ENCODE data around the gene NOX5.

DNA sequence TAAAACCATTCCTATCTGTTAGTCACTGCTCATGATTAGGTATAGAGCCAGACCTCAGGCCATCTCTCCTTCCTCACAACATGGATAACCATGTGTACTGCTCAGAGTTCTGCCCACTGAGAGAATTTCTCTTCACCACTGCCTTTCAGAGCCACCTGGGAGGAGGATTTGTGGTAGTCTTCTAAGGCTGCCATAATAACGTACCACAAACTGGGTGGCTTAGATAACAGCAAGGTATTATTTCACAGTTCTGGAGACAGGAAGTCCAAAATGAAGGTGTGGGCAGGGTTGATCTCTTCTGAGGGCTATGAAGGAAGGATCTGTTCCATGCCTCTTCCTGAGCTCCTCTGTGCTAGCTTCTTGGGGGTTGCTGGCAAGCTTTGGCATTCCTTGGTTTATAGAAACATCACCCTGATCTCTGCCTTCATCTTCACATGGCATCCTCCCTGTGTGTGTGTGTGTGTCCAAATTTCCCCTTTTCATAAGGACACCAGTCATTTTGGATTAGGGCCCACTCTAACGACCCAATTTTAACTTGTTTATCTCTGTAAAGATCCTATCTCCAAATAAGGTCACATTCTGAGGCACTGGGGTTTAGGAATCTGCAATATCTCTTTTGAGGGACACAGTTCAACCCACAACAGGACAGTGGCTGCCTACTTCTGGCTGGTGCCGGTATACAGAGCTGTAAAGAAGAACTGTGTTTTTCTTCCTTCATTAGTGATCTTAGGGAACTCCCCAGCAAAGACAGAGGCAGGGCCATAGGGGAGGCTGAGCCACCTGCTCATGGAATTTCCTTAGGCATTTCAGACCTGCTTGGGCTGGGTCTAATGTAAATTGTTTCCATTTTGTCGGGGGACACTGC, 42.1 kb upstream of the NOX5 start:
- TF ChIP-seq, protein P1, sequence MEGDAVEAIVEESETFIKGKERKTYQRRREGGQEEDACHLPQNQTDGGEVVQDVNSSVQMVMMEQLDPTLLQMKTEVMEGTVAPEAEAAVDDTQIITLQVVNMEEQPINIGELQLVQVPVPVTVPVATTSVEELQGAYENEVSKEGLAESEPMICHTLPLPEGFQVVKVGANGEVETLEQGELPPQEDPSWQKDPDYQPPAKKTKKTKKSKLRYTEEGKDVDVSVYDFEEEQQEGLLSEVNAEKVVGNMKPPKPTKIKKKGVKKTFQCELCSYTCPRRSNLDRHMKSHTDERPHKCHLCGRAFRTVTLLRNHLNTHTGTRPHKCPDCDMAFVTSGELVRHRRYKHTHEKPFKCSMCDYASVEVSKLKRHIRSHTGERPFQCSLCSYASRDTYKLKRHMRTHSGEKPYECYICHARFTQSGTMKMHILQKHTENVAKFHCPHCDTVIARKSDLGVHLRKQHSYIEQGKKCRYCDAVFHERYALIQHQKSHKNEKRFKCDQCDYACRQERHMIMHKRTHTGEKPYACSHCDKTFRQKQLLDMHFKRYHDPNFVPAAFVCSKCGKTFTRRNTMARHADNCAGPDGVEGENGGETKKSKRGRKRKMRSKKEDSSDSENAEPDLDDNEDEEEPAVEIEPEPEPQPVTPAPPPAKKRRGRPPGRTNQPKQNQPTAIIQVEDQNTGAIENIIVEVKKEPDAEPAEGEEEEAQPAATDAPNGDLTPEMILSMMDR (IDR thresholded peaks at IDR 0.05; ENCODE audit: insufficient read depth, low read depth, low read length): no peak
- TF ChIP-seq EZH2 (IDR thresholded peaks at IDR 0.05; ENCODE audit: insufficient read depth, low read length): no peak
